ENCODE measurements around the gene GRM5.
"Not testable (repeated sequence)": the region's sequence is repeated elsewhere in the genome, so short reads cannot be mapped to it uniquely, and the experiment has no call there.

The GRM5 gene

GRCh38 chr11:88555018-88555828 lies 510.6 kb downstream of the GRM5 start:
- DNase-seq, result no peak
- intact Hi-C loops (cut with DNase I), result no loop called here

- no peak for DNase-seq
- intact Hi-C loops (cut with DNase I), result no loop called here
Observed at GRCh38 chr11:88553204-88553603, 512.6 kb downstream of the GRM5 start.

GRCh38 chr11:88552379-88553062 lies 513.3 kb downstream of the GRM5 start:
- intact Hi-C loops (cut with DNase I), result no loop called here
- DNase-seq, result peak in 3 of 10 donors; percentile 14 to 78 (median 25)

- DNase-seq, result no peak
- intact Hi-C loops (cut with DNase I), result loop anchor here (1.0 to 5.0 kb wide), 2 partner anchors 528 to 822 kb away; no protein-coding TSS in a partner anchor
Observed at GRCh38 chr11:88544656-88545280, 521.0 kb downstream of the GRM5 start.

- DNase-seq, result peak; percentile 55 to 96 (median 70)
- intact Hi-C loops (cut with DNase I), result loop anchor here (1.0 to 5.0 kb wide), 2 partner anchors 528 to 822 kb away; no protein-coding TSS in a partner anchor
Observed at GRCh38 chr11:88543902-88544655, 521.7 kb downstream of the GRM5 start.

- intact Hi-C loops (cut with DNase I), result loop anchor here (5.0 kb wide), 1 partner anchor 819 kb away; no protein-coding TSS in a partner anchor
- no peak for DNase-seq
Observed at GRCh38 chr11:88541006-88541405, 524.8 kb downstream of the GRM5 start.

GRCh38 chr11:88538098-88538497 lies 527.7 kb downstream of the GRM5 start:
- intact Hi-C loops (cut with DNase I), result no loop called here
- no peak for DNase-seq

GRCh38 chr11:88537613-88538012 lies 528.2 kb downstream of the GRM5 start:
- intact Hi-C loops (cut with DNase I), result no loop called here

GRCh38 chr11:88536616-88537265 lies 529.0 kb downstream of the GRM5 start:
- intact Hi-C loops (cut with DNase I), result no loop called here
- DNase-seq, result no peak

More at GRCh38 chr11:88537613-88538012, 528.2 kb downstream of the GRM5 start:
- no peak for DNase-seq

GRCh38 chr11:88535916-88536547 lies 529.8 kb downstream of the GRM5 start:
- intact Hi-C loops (cut with DNase I), result no loop called here
- no peak for DNase-seq

- intact Hi-C loops (cut with DNase I), result no loop called here
- no peak for DNase-seq
Observed at GRCh38 chr11:88535266-88535665, 530.5 kb downstream of the GRM5 start.

- DNase-seq; intact Hi-C loops (cut with DNase I): not testable (repeated sequence)
Observed at GRCh38 chr11:88534706-88535105, 531.1 kb downstream of the GRM5 start.

- intact Hi-C loops (cut with DNase I), result no loop called here
- DNase-seq, result no peak
Observed at GRCh38 chr11:88534185-88534584, 531.6 kb downstream of the GRM5 start.

- intact Hi-C loops (cut with DNase I), result no loop called here
Observed at GRCh38 chr11:88533001-88533400, 532.8 kb downstream of the GRM5 start.

GRCh38 chr11:88531831-88532230 lies 534.0 kb downstream of the GRM5 start:
- intact Hi-C loops (cut with DNase I), result no loop called here
- DNase-seq, result no peak

More at GRCh38 chr11:88533001-88533400, 532.8 kb downstream of the GRM5 start:
- DNase-seq, result no peak

- no peak for DNase-seq
- intact Hi-C loops (cut with DNase I), result no loop called here
Observed at GRCh38 chr11:88529426-88529825, 536.4 kb downstream of the GRM5 start.

GRCh38 chr11:88523386-88524071 lies 542.3 kb downstream of the GRM5 start:
- DNase-seq, result no peak
- intact Hi-C loops (cut with DNase I), result no loop called here

GRCh38 chr11:88522624-88523385 lies 543.0 kb downstream of the GRM5 start:
- intact Hi-C loops (cut with DNase I), result no loop called here
- DNase-seq, result no peak

Data from posterior cingulate gyrus (tissue), 11 donors.